Bronchial epithelial cell (primary cell): ENCODE results near the gene IVL. TPM values are rescaled to one million over a fixed set of nuclear protein-coding genes. Genes with fewer than 3 reads are reported as not detected.
A peak's percentile ranks its signal among the peaks of the same experiment; 100 is the strongest.

ENCODE experiments used
- DNase-seq: peaks from one replicate; pipeline ENCODE4 v3.0.0-alpha.2; 2010; ENCODE audit warnings: low read depth
- FAIRE-seq: peaks from 2 replicates; lab custom pipeline; 2011; peaks lifted over from hg19 to GRCh38; lab: Jason Lieb, UNC
- H3K27me3 ChIP-seq: 2 replicates; pipeline ENCODE4 v1.5.1; 2011; ENCODE audit warnings: low read length; ENCODE audit not compliant: control insufficient read depth, insufficient read depth
- H3K36me3 ChIP-seq: 2 replicates; pipeline ENCODE4 v1.5.1; 2011; ENCODE audit warnings: low read length; ENCODE audit not compliant: control insufficient read depth, insufficient read depth
- H3K4me3 ChIP-seq: 2 replicates; pipeline ENCODE4 v1.5.1; 2011; ENCODE audit warnings: mild to moderate bottlenecking, low read depth, low read length, control low read depth
- CTCF ChIP-seq: IDR thresholded peaks from 2 replicates; pipeline ENCODE4 v1.5.1; 2011; ENCODE audit warnings: mild to moderate bottlenecking, moderate library complexity, low read length, control low read depth, inconsistent platforms; ENCODE audit not compliant: insufficient read depth, severe bottlenecking
- total RNA-seq: library from RNA; depleted of rRNA; stranded (reverse); fragments of >200 nt; gene quantifications from 2 replicates; pipeline ENCODE4 v1.2.1, GENCODE V29; 2014

Gene IVL
- total RNA-seq, 1 donor from 2014 or later: 1.6 TPM

- TF ChIP-seq CTCF: peak; percentile 81
- DNase-seq (peak; percentile 66), FAIRE-seq (no peak)
- no peaks in the 10 kb centered on the region for H3K36me3 ChIP-seq
- H3K27me3 ChIP-seq: no peaks in the 10 kb centered on the region
- H3K4me3 ChIP-seq: no peak overlapping the region
Observed at GRCh38 chr1:152869808-152870419, 38.4 kb upstream of the IVL start.

- peak; percentile 72 for TF ChIP-seq CTCF
- Histone ChIP-seq H3K36me3 (no peaks in the 10 kb centered on the region), H3K27me3 (no peaks in the 10 kb centered on the region), H3K4me3 (no peak overlapping the region)
- DNase-seq (peak; percentile 72), FAIRE-seq (no peak)
Observed at GRCh38 chr1:152870831-152871730, 37.3 kb upstream of the IVL start.

GRCh38 chr1:152871731-152872126, 36.6 kb upstream of the IVL start:
- no peak for TF ChIP-seq CTCF
- FAIRE-seq (no peak), DNase-seq (no peak)
- Histone ChIP-seq H3K4me3 (no peak overlapping the region), H3K27me3 (no peaks in the 10 kb centered on the region), H3K36me3 (no peaks in the 10 kb centered on the region)

GRCh38 chr1:152873495-152873894, 34.9 kb upstream of the IVL start:
- Histone ChIP-seq H3K4me3 (no peak overlapping the region), H3K36me3 (no peaks in the 10 kb centered on the region), H3K27me3 (no peaks in the 10 kb centered on the region)
- DNase-seq (peak; percentile 73), FAIRE-seq (no peak)
- TF ChIP-seq CTCF: no peak

- H3K27me3 ChIP-seq: no peaks in the 10 kb centered on the region
- no peak overlapping the region for H3K4me3 ChIP-seq
- FAIRE-seq (no peak), DNase-seq (no peak)
- no peak for TF ChIP-seq CTCF
- no peaks in the 10 kb centered on the region for H3K36me3 ChIP-seq
Observed at GRCh38 chr1:152876827-152877226, 31.5 kb upstream of the IVL start.
